IPS-NIHi7 (cell line): ENCODE data around the gene VEZT.
"Not testable (repeated sequence)": the region's sequence is repeated elsewhere in the genome, so short reads cannot be mapped to it uniquely, and the experiment has no call there.

Source experiments
- DNase-seq: peaks from one replicate; pipeline ENCODE4 v3.0.0; 2012; ENCODE audit warnings: mixed read lengths; ENCODE audit errors: extremely low spot score

Gene VEZT

GRCh38 chr12:95319694-95320331 lies 102.2 kb downstream of the VEZT start:
- DNase-seq: no peak

GRCh38 chr12:95321516-95322246 lies 104.1 kb downstream of the VEZT start:
- no peak for DNase-seq

GRCh38 chr12:95322326-95322725 lies 104.7 kb downstream of the VEZT start:
- DNase-seq: no peak

GRCh38 chr12:95323212-95323611 lies 105.6 kb downstream of the VEZT start:
- DNase-seq: no peak

- not testable (repeated sequence) for DNase-seq
These were observed 106.6 kb downstream of the VEZT start for GRCh38 chr12:95324246-95324645.

GRCh38 chr12:95325501-95325900 lies 107.9 kb downstream of the VEZT start:
- DNase-seq: no peak

GRCh38 chr12:95326445-95326844 lies 108.8 kb downstream of the VEZT start:
- DNase-seq: no peak

- DNase-seq: no peak
These were observed 109.2 kb downstream of the VEZT start for GRCh38 chr12:95326855-95327254.

GRCh38 chr12:95328708-95329107 lies 111.1 kb downstream of the VEZT start:
- DNase-seq: no peak

GRCh38 chr12:95335948-95336347 lies 118.3 kb downstream of the VEZT start:
- DNase-seq: no peak

- peak; percentile 90 for DNase-seq
These were observed 118.9 kb downstream of the VEZT start for GRCh38 chr12:95336387-95337067.

- DNase-seq: no peak
These were observed 119.5 kb downstream of the VEZT start for GRCh38 chr12:95337146-95337545.

- DNase-seq: no peak
These were observed 121.6 kb downstream of the VEZT start for GRCh38 chr12:95339086-95339788.

GRCh38 chr12:95342008-95342407 lies 124.4 kb downstream of the VEZT start:
- DNase-seq: no peak

- no peak for DNase-seq
These were observed 126.0 kb downstream of the VEZT start for GRCh38 chr12:95343461-95344230.

GRCh38 chr12:95349291-95349690 lies 131.7 kb downstream of the VEZT start:
- DNase-seq: no peak

GRCh38 chr12:95351748-95352147 lies 134.1 kb downstream of the VEZT start:
- peak; percentile 18 for DNase-seq
